MM.1S (cell line): ENCODE data around the gene CYSTM1.

ENCODE experiments used
- DNase-seq: peaks from one replicate; pipeline ENCODE4 v3.0.0-alpha.2; 2015
- H2AFZ ChIP-seq: fragments of 300-600 bp; sonication (generic); 2 replicates; pipeline ENCODE4 v1.6.0; 2016; ENCODE audit warnings: antibody characterized with exemption, low read length
- H3F3A ChIP-seq: fragments of 300-600 bp; sonication (generic); 2 replicates; pipeline ENCODE4 v1.6.1; 2016; ENCODE audit warnings: mild to moderate bottlenecking, antibody characterized with exemption, low read length, moderate library complexity, mixed read lengths; ENCODE audit not compliant: insufficient read depth
- H3K27ac ChIP-seq: fragments of 300-600 bp; sonication (generic); 2 replicates; pipeline ENCODE4 v1.5.1; 2016; ENCODE audit warnings: mild to moderate bottlenecking, low read length
- H3K27me3 ChIP-seq: fragments of 300-600 bp; sonication (generic); replicated peaks from 2 replicates; pipeline ENCODE4 v1.6.0; 2016; ENCODE audit warnings: low read length; ENCODE audit not compliant: insufficient read depth
- H3K36me3 ChIP-seq: fragments of 300-600 bp; sonication (generic); replicated peaks from 2 replicates; pipeline ENCODE4 v1.6.1; 2016; ENCODE audit warnings: mild to moderate bottlenecking, low read length, mixed read lengths; ENCODE audit not compliant: insufficient read depth
- H3K4me1 ChIP-seq: fragments of 300-600 bp; sonication (generic); 2 replicates; pipeline ENCODE4 v1.6.1; 2016; ENCODE audit warnings: low read length, mixed read lengths
- H3K4me2 ChIP-seq: fragments of 300-600 bp; sonication (generic); 2 replicates; pipeline ENCODE4 v1.6.0; 2016; ENCODE audit warnings: low read depth, low read length
- H3K4me3 ChIP-seq: fragments of 300-600 bp; sonication (generic); 2 replicates; pipeline ENCODE4 v1.5.1; 2016; ENCODE audit warnings: low read length, mixed read lengths
- H3K79me2 ChIP-seq: fragments of 300-600 bp; sonication (generic); 2 replicates; pipeline ENCODE4 v1.6.1; 2016; ENCODE audit warnings: mixed run types, low read length, mixed read lengths
- H3K9ac ChIP-seq: fragments of 300-600 bp; sonication (generic); 2 replicates; pipeline ENCODE4 v1.6.1; 2016; ENCODE audit warnings: low read length, mixed read lengths
- H3K9me2 ChIP-seq: fragments of 300-600 bp; sonication (generic); replicated peaks from 2 replicates; pipeline ENCODE4 v1.6.1; 2016; ENCODE audit warnings: mild to moderate bottlenecking, low read length, mixed read lengths; ENCODE audit not compliant: insufficient read depth
- H3K9me3 ChIP-seq: fragments of 300-600 bp; sonication (generic); replicated peaks from 2 replicates; pipeline ENCODE4 v1.6.1; 2016; ENCODE audit warnings: mild to moderate bottlenecking, low read length, mixed read lengths; ENCODE audit not compliant: insufficient read depth
- H4K20me1 ChIP-seq: fragments of 300-600 bp; sonication (generic); 2 replicates; pipeline ENCODE4 v1.6.1; 2016; ENCODE audit warnings: mild to moderate bottlenecking, low read length, moderate library complexity, mixed read lengths; ENCODE audit not compliant: insufficient read depth
- EZH2 ChIP-seq: fragments of 300-600 bp; sonication (generic); optimal IDR thresholded peaks from 2 replicates; pipeline ENCODE3; 2017; ENCODE audit warnings: low read depth, mild to moderate bottlenecking, antibody characterized with exemption, low read length, mixed read lengths
- EZH2phosphoT487 ChIP-seq: fragments of 300-600 bp; sonication (generic); IDR thresholded peaks from 2 replicates; pipeline ENCODE4 v1.6.1; 2018; ENCODE audit warnings: antibody characterized with exemption, low read length
- TF ChIP-seq, protein P1 (sequence below): fragments of 300-600 bp; sonication (generic); IDR thresholded peaks from 2 replicates; pipeline ENCODE4 v1.5.1; 2016; ENCODE audit warnings: antibody characterized with exemption, low read length, mixed read lengths

Gene CYSTM1

DNA sequence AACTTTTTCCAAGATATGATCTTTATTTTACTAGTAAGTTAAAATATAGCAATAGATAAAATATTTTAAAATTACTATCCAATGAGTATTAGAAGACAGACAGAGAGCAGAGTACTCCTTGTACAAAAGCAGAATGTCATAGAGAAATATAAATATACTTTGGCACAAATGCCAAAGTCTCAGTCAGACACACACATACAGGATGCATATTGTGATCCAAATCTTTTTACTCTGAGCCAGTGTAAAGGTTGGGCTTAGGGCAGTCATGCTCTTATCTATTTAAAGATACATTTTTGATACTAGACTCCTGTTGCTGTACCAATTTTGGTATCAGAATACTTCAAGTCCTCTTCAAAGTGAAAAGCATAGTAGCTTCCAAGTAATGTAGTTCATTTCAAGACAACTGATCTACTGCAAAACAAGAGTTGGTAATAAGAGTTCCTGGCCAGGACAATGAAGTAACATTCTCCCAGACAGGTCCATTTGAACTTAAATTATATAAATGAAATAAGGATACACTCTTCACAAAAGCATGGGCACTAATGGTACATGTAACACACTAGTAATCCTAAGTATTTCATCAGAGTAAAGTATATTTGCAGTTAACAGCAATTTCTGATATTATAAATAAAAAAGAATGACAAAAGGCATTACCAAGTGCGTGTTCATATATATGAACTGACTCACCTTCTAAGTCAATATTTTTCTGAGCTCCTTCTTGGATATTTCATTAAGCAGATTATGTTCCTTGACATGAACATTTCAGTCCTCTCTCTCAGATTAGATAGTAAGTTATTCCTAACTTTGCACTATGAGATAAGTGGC is 117.4 kb downstream of the CYSTM1 start:
- TF ChIP-seq, protein P1, sequence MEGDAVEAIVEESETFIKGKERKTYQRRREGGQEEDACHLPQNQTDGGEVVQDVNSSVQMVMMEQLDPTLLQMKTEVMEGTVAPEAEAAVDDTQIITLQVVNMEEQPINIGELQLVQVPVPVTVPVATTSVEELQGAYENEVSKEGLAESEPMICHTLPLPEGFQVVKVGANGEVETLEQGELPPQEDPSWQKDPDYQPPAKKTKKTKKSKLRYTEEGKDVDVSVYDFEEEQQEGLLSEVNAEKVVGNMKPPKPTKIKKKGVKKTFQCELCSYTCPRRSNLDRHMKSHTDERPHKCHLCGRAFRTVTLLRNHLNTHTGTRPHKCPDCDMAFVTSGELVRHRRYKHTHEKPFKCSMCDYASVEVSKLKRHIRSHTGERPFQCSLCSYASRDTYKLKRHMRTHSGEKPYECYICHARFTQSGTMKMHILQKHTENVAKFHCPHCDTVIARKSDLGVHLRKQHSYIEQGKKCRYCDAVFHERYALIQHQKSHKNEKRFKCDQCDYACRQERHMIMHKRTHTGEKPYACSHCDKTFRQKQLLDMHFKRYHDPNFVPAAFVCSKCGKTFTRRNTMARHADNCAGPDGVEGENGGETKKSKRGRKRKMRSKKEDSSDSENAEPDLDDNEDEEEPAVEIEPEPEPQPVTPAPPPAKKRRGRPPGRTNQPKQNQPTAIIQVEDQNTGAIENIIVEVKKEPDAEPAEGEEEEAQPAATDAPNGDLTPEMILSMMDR = no peak
- TF ChIP-seq EZH2 = no peak
- no peak for TF ChIP-seq EZH2phosphoT487
- no peak overlapping the region for H3K27ac ChIP-seq

More for the DNA sequence above, 117.4 kb downstream of the CYSTM1 start:
- H3K9me2 ChIP-seq = no peaks in the 10 kb centered on the region
- no peaks in the 10 kb centered on the region for H3K36me3 ChIP-seq
- DNase-seq = no peak
- no peak overlapping the region for H3K4me2 ChIP-seq
- no peaks in the 10 kb centered on the region for H3F3A ChIP-seq
- H3K4me3 ChIP-seq = no peak overlapping the region
- H3K27me3 ChIP-seq = no peaks in the 10 kb centered on the region
- H3K79me2 ChIP-seq = peaks cover 94% of the 10 kb centered on the region
- H3K9me3 ChIP-seq = no peaks in the 10 kb centered on the region
- no peak overlapping the region for H2AFZ ChIP-seq
- peaks cover 6% of the 10 kb centered on the region; the same call in 1 of the 2 replicates for H3K4me1 ChIP-seq
- no peak overlapping the region for H3K9ac ChIP-seq
- peaks cover 4% of the 10 kb centered on the region for H4K20me1 ChIP-seq
